HG03135 (cell line): Measurements from ENCODE around the gene SDK1.

Experiments used
- ATAC-seq: cut with Tn5 transposase; IDR thresholded peaks from one replicate; pipeline ENCODE4 v1.9.1; 2021; ENCODE audit warnings: mild to moderate bottlenecking, moderate library complexity; ENCODE audit not compliant: unreplicated experiment

The SDK1 gene

GRCh38 chr7:4269086-4269485, 968.0 kb downstream of the SDK1 start:
- no peak for ATAC-seq

- ATAC-seq, result no peak
Observed at GRCh38 chr7:4269746-4270145, 968.7 kb downstream of the SDK1 start.

- ATAC-seq, result no peak
Observed at GRCh38 chr7:4270268-4270667, 969.2 kb downstream of the SDK1 start.

GRCh38 chr7:4270941-4271715, 970.1 kb downstream of the SDK1 start:
- no peak for ATAC-seq

GRCh38 chr7:4271716-4272015, 970.6 kb downstream of the SDK1 start:
- ATAC-seq, result no peak

- ATAC-seq, result no peak
Observed at GRCh38 chr7:4272141-4272540, 971.1 kb downstream of the SDK1 start.

GRCh38 chr7:4273566-4274230, 972.6 kb downstream of the SDK1 start:
- ATAC-seq, result no peak

- no peak for ATAC-seq
Observed at GRCh38 chr7:4274286-4274685, 973.2 kb downstream of the SDK1 start.

GRCh38 chr7:4277936-4278335, 976.9 kb downstream of the SDK1 start:
- ATAC-seq, result no peak

GRCh38 chr7:4279216-4279615, 978.2 kb downstream of the SDK1 start:
- ATAC-seq, result no peak

- no peak for ATAC-seq
Observed at GRCh38 chr7:4281231-4281993, 980.4 kb downstream of the SDK1 start.

GRCh38 chr7:4282434-4283223, 981.6 kb downstream of the SDK1 start:
- no peak for ATAC-seq

GRCh38 chr7:4286351-4286750, 985.3 kb downstream of the SDK1 start:
- ATAC-seq, result no peak

GRCh38 chr7:4288791-4289394, 987.8 kb downstream of the SDK1 start:
- no peak for ATAC-seq

GRCh38 chr7:4297165-4297917, 996.3 kb downstream of the SDK1 start:
- ATAC-seq, result no peak

GRCh38 chr7:4297918-4298219, 996.8 kb downstream of the SDK1 start:
- ATAC-seq, result no peak

GRCh38 chr7:4299431-4299830, 998.4 kb downstream of the SDK1 start:
- no peak for ATAC-seq

GRCh38 chr7:4302203-4302905, 1001.3 kb downstream of the SDK1 start:
- no peak for ATAC-seq

GRCh38 chr7:4307316-4308204, 1006.5 kb downstream of the SDK1 start:
- ATAC-seq, result no peak
